ENCODE results near the gene NIPAL3.

DNA sequence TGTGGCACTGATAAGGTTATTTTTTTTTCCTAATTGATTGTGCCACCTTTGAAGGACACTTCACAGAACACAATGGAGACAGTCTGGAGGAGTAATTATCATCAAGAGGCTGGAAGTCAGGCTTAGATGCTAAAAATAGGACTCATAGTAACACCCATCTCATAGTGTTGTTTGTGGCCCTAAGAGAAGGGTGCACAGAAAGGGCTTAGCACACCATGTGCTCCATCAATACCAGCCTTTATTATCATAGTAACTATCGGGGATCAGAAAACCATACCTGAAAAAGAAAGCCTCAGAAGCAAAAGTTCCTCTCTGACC, 11.9 kb downstream of the NIPAL3 start:
- TF ChIP-seq EZH2 (IDR thresholded peaks at IDR 0.05; ENCODE audit: insufficient read depth, poor library complexity, severe bottlenecking) (no peak), EZH2phosphoT487 (IDR thresholded peaks at IDR 0.05; ENCODE audit: insufficient read depth, low read depth) (no peak)

All from GM23248 (cell line).